ENCODE data around the gene THRB.

The THRB gene

GRCh38 chr3:24410860-24411259 lies 83.8 kb downstream of the THRB start:
- Histone ChIP-seq H2AFZ (no peak overlapping the region), H3K36me3 (ENCODE audit: control insufficient read depth, insufficient read depth, low read length) (no peaks in the 10 kb centered on the region), H3K27me3 (ENCODE audit: control insufficient read depth, insufficient read depth, low read length) (no peaks in the 10 kb centered on the region), H3K4me3 (ENCODE audit: low read depth, low read length) (no peak overlapping the region), H3K4me2 (ENCODE audit: low read length) (no peak overlapping the region), H3K9me3 (ENCODE audit: control insufficient read depth, low read length) (no peaks in the 10 kb centered on the region), H3K9ac (no peak overlapping the region), H3K79me2 (no peaks in the 10 kb centered on the region), H3K27ac (no peak overlapping the region), H3K4me1 (no peaks in the 10 kb centered on the region)
- TF ChIP-seq CTCF (IDR thresholded peaks at IDR 0.05): no peak

GRCh38 chr3:24407980-24408680 lies 86.5 kb downstream of the THRB start:
- H3K79me2 ChIP-seq: no peaks in the 10 kb centered on the region
- H2AFZ ChIP-seq: no peak overlapping the region
- TF ChIP-seq CTCF (IDR thresholded peaks at IDR 0.05): no peak
- no peak overlapping the region for H3K4me3 ChIP-seq (ENCODE audit: low read depth, low read length)
- no peak overlapping the region for H3K9ac ChIP-seq
- H3K4me2 ChIP-seq (ENCODE audit: low read length): no peak overlapping the region
- no peaks in the 10 kb centered on the region for H3K36me3 ChIP-seq (ENCODE audit: control insufficient read depth, insufficient read depth, low read length)
- no peaks in the 10 kb centered on the region for H3K9me3 ChIP-seq (ENCODE audit: control insufficient read depth, low read length)
- no peak overlapping the region for H3K27ac ChIP-seq
- no peaks in the 10 kb centered on the region for H3K4me1 ChIP-seq
- no peaks in the 10 kb centered on the region for H3K27me3 ChIP-seq (ENCODE audit: control insufficient read depth, insufficient read depth, low read length)

GRCh38 chr3:24406900-24407299 lies 87.8 kb downstream of the THRB start:
- no peak overlapping the region for H3K27ac ChIP-seq

GRCh38 chr3:24405057-24405456 lies 89.6 kb downstream of the THRB start:
- no peaks in the 10 kb centered on the region for H3K4me1 ChIP-seq
- H3K4me3 ChIP-seq (ENCODE audit: low read depth, low read length): no peak overlapping the region
- H3K27ac ChIP-seq: no peak overlapping the region
- H3K9me3 ChIP-seq (ENCODE audit: control insufficient read depth, low read length): no peaks in the 10 kb centered on the region
- no peaks in the 10 kb centered on the region for H3K79me2 ChIP-seq
- H3K27me3 ChIP-seq (ENCODE audit: control insufficient read depth, insufficient read depth, low read length): no peaks in the 10 kb centered on the region
- H3K36me3 ChIP-seq (ENCODE audit: control insufficient read depth, insufficient read depth, low read length): no peaks in the 10 kb centered on the region
- no peak overlapping the region for H2AFZ ChIP-seq
- no peak overlapping the region for H3K9ac ChIP-seq
- TF ChIP-seq CTCF (IDR thresholded peaks at IDR 0.05): no peak
- H3K4me2 ChIP-seq (ENCODE audit: low read length): no peak overlapping the region

More at GRCh38 chr3:24406900-24407299, 87.8 kb downstream of the THRB start:
- Histone ChIP-seq H3K27me3 (ENCODE audit: control insufficient read depth, insufficient read depth, low read length) (no peaks in the 10 kb centered on the region), H3K4me2 (ENCODE audit: low read length) (no peak overlapping the region), H3K4me3 (ENCODE audit: low read depth, low read length) (no peak overlapping the region), H3K4me1 (no peaks in the 10 kb centered on the region), H3K36me3 (ENCODE audit: control insufficient read depth, insufficient read depth, low read length) (no peaks in the 10 kb centered on the region), H2AFZ (no peak overlapping the region), H3K9ac (no peak overlapping the region), H3K9me3 (ENCODE audit: control insufficient read depth, low read length) (no peaks in the 10 kb centered on the region), H3K79me2 (no peaks in the 10 kb centered on the region)
- TF ChIP-seq CTCF (IDR thresholded peaks at IDR 0.05): no peak

- Histone ChIP-seq H3K4me3 (ENCODE audit: low read depth, low read length) (no peak overlapping the region), H3K9me3 (ENCODE audit: control insufficient read depth, low read length) (no peaks in the 10 kb centered on the region), H3K4me1 (no peaks in the 10 kb centered on the region), H2AFZ (no peak overlapping the region), H3K79me2 (no peaks in the 10 kb centered on the region), H3K4me2 (ENCODE audit: low read length) (no peak overlapping the region), H3K36me3 (ENCODE audit: control insufficient read depth, insufficient read depth, low read length) (no peaks in the 10 kb centered on the region), H3K9ac (no peak overlapping the region), H3K27me3 (ENCODE audit: control insufficient read depth, insufficient read depth, low read length) (no peaks in the 10 kb centered on the region), H3K27ac (no peak overlapping the region)
- no peak for TF ChIP-seq CTCF (IDR thresholded peaks at IDR 0.05)
These were observed 92.9 kb downstream of the THRB start for GRCh38 chr3:24401811-24402185.
